GM12872 (cell line): Measurements from ENCODE around the gene SLC2A6.

Source experiments
- CTCF ChIP-seq: IDR thresholded peaks from 3 replicates; pipeline ENCODE4 v1.5.1; 2011; ENCODE audit warnings: low read depth, mild to moderate bottlenecking, low read length, moderate library complexity; ENCODE audit not compliant: insufficient read depth

SLC2A6 gene

GRCh38 chr9:133478851-133479711, at the start of gene SLC2A6:
TSS of gene SLC2A6 (minus strand) at chr9:133479099. CDS start at chr9:133479059, 40 bp downstream.
- no peak for TF ChIP-seq CTCF

- no peak for TF ChIP-seq CTCF
These were observed 49.3 kb upstream of the SLC2A6 start for GRCh38 chr9:133528001-133528875.

- TF ChIP-seq CTCF, result no peak
These were observed 48.6 kb upstream of the SLC2A6 start for GRCh38 chr9:133527444-133527920.

GRCh38 chr9:133526721-133527321, 47.9 kb upstream of the SLC2A6 start:
- TF ChIP-seq CTCF, result no peak

- TF ChIP-seq CTCF, result no peak
These were observed 46.8 kb upstream of the SLC2A6 start for GRCh38 chr9:133525677-133526076.

- no peak for TF ChIP-seq CTCF
These were observed 45.9 kb upstream of the SLC2A6 start, which contains the start of gene MYMK for GRCh38 chr9:133524679-133525228. TSS of gene MYMK (minus strand) at chr9:133524959. CDS start at chr9:133524844, 115 bp downstream.
